HG03558 (cell line): Measurements from ENCODE around the gene RDH14.

Experiments used
- ATAC-seq: cut with Tn5 transposase; IDR thresholded peaks from one replicate; pipeline ENCODE4 v1.9.1; 2021; ENCODE audit warnings: moderate number of reproducible peaks; ENCODE audit not compliant: unreplicated experiment; ENCODE audit errors: extremely low read depth

RDH14 gene, protein sequence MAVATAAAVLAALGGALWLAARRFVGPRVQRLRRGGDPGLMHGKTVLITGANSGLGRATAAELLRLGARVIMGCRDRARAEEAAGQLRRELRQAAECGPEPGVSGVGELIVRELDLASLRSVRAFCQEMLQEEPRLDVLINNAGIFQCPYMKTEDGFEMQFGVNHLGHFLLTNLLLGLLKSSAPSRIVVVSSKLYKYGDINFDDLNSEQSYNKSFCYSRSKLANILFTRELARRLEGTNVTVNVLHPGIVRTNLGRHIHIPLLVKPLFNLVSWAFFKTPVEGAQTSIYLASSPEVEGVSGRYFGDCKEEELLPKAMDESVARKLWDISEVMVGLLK

DNA sequence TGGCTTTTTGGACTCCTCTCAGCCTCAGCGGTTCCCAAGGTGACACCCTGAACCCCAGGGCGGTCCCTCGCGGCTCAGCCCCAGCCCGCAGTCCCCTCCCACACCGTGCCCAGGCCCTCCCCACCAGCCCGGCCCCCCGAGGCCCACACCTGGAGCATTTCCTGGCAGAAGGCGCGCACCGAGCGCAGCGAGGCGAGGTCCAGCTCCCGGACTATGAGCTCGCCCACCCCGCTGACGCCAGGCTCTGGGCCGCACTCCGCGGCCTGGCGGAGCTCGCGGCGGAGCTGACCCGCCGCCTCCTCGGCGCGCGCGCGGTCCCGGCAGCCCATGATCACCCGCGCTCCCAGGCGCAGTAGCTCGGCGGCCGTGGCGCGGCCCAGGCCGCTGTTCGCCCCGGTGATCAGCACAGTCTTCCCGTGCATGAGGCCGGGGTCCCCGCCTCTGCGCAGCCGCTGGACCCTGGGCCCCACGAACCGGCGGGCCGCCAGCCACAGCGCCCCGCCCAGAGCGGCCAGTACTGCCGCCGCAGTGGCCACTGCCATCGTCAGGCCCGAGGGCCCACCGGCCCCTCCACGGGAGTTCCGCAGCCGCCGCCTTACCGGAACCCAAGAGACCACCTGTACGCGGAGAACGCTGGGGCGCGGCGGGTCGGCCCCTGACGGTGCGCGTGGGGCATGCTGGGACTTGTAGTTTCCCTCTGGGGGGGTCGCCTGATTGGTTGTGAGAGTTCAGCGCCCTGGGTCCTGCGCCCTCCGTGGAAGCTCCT, at the start of gene RDH14:
Gene RDH14 (minus strand): TSS at position 623 of the 766 bp plus-strand sequence. CDS start 81 bp downstream, at position 542.
- ATAC-seq = peak; percentile 94

DNA sequence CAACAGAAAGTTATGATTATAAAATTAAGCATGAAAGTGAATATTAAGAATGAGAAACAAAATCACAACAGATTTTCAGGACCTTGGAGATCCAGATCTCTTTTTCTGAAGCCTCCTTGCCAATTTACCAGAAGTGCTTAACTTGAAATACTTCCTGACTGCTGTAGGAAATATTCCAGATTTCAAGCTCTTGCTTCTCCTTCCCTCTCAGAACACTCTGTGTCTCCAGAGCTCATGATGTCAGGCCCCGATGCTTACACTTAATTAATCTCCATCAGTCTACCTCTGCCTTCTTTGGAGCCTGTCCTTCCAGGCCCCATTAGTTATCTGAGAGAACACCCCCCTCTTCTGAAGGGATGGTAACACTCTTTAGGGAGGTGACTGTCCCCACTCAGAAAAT, 49.6 kb upstream of the RDH14 start:
- no peak for ATAC-seq

DNA sequence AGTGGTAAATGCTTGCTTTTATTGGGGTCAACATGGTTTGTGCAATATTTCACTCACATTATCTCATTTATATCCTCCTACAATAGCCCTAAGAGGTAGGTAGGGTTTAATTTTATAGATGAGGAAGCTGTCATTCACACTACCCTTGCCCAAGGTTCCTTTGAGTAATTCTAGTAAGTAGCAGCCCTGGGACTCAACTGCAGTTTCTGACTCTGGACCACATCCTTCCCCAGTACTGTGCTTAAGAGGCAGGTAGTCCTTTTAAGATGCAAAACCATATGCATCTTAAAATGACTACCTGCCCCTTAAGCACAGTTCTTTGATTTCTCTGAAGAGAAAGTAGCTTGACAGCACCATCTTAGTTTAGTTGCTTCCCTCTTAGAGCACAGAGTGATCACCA, 44.7 kb upstream of the RDH14 start:
- no peak for ATAC-seq

DNA sequence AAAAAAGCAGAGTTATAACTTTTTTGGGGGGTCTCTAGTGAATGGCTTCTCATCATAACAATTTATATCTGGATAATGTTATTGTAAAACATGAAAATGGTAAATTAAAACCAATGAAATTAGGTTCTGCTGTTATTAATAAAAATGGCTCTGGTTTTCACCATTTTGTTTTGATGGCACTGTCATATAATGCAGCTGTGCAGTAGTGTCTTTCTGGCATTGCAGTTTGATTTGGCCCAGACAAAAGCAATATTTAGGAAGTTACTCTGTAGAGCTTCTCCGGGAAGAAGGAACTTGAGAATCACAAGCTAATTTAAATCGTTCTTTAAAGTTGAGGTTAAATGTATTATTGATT, 44.1 kb upstream of the RDH14 start:
- no peak for ATAC-seq

DNA sequence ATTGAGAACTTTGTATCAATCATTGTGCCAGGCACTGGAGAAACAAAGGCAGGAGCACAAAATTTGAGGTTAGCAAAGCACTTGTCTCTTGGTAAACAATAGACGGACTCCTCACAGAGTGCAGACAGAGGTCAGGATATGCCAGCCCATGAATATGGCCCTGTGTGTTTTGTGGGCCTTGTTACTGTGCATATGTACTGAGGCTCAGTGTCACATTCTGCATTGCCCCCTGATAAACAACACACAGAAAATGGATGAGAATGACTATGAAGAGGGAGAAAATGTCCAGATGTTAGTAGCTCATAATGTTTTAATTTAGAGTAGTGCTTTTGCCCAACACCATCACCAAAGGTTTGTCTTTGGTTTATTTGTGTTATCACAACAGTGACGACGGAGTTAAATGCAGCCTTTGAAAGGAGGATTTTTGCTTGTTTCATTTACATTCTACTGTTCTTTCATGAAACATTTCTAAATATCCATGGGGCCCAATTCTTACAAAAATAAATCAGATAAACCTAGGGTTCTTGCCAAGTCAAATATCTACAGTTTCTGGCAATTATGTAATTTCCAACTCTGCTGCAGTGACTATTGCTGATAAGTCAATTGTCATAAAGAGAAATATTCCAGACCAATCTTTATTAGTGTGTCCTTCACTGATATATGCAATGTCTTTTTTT, 43.5 kb upstream of the RDH14 start:
- ATAC-seq = no peak

DNA sequence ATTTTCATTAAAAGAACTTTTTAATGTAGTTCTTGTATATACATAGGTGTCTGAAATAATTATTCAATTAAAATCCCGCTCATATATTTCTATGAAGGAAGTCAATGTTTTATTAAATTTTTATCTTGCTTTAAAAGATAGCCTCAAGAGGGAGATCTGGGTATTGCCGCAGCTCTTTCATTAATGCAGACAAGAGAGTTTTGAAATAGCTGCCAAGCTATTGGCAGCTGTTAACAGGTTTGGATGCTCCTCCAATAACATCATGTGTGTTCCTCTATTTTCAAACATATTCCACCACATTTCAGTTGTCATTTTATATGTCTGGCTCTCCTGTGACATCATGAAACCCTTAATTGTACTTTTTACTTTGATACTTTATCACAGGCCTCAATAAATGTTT, 41.8 kb upstream of the RDH14 start:
- ATAC-seq = no peak

DNA sequence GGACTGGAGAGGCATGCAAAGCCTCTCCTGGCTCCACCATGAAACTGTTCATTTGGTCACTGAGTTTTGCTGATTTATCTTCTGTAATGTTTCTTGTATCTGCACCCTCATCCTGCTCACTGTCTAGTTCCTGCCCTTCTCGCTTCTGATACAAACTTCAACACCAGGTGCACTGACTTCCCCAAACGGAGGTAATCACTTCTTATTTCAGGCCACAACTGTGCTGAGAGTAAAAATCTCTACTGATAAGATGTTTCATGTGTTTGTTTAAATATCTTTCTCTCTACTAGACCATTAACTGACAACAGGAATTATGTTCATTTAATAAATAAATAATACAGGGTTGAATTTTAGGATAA, 39.8 kb upstream of the RDH14 start:
- ATAC-seq = no peak

DNA sequence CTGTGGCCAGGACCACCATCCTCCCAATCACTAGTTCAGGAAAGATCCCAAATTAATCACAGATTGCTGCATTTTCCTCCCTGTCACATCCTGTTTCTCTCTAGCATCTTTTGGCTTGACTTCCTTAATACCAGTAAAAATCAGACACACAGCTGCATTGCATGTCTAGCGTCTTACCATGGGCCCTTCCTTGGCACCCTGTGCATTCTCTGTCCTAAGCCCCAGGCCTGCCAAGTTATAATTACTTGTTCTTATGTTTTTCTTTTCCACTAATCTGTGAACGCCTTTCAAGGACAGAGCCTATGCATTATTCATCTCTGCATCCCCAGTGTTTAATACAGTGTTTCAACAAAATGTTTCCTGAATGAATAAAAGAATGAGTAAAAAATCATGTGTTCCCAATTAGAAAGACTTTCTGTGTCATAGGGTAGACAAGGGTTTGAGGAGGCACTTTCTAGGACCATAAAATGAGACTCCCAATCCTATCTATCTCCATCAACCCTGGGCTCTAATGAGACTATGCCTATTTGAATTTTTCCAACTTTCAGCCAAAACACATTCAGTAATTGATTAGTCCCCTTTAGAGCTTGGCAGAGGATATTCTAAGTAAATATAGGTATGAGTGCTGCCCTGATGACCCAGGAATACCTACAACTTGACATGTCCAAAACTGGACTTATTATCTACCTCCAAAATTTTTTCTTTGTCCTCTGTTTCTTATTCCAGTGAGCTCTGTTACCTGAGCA, 39.2 kb upstream of the RDH14 start:
- ATAC-seq = no peak

DNA sequence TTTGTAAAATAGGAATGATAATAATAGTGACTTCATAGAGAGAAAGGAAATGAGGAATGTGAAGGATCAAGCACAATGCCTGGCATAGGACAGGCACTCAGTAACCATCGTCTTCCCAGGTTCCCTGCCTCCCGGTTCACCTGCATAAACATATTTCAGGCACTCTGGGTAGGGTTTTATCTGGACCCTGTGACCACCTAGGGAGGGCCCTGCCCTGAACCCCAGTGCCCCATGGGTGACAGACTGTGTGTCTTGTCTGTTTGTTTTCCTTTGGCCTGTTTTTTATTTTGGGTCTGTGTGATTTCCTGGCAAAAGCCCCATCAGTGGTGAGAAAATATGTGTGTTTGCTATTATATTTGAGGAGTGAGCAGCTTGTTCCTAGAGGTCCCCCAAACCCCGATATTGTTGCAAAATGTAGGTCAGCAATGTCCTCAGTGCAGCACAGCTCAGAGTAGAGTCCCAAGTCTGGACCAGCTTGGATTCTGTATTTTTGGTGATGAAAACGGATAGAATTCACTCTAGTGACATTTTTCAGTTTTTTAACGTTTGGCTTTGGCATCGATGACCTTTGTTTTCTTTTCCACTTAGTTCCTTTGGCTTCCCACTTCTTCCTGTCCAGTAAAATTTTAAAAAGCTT, 38.5 kb upstream of the RDH14 start:
- no peak for ATAC-seq

DNA sequence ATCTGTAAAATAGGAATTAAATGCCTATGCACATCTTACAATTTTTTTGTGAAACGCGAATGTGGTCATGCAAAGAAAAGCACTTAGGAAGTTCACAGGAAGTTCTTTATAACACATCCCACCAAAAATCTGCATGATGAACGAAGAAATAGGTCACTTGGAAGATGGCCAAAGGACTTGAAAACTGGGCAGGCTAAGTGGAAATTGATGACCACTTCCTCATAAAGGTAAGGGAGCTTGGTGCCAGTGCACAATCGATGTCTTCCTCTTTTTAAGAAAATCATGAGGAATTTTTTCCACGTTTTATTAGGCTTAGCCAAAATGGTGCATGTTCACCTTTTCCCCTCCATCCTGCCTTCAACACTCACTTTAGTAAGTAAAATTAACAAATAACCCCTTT, 37.2 kb upstream of the RDH14 start:
- ATAC-seq = no peak

DNA sequence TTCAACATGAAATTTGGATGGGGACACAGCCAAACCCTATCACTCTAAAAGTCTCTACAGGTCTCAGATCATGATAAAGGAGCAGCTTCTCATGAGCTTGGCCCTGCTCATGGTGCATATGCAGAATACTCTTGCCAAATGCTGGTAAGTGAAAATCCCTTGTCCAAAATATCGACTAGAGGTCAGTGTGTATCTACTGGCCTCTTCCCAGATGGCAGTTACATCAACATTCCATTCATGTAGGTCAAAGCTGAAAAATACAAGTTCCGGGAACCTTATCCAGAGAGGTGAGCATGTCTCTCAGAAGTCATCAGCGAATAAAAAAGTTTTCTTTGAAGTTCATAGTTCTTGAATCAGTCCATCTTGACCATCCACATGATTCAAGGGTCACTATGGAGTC, 36.5 kb upstream of the RDH14 start:
- no peak for ATAC-seq

DNA sequence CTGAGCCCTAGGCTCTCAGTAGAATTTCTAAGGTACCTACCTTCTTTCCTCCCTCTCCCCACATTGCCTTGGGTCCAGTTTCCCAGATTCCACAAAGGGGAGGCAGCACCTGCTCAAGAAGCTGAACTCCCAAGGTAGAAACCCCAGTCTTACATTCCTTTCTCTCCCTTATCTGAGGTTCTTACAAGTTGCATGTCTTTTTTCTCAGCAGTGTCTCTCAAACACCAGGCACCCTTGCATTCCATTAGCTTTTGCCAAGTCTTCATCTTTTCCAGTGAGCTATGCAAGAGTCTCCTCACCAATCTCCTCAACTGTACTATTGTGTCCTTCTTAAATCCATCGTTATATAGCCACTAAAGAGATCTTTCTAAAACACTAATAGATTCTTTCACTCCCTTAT, 33.0 kb upstream of the RDH14 start:
- ATAC-seq = no peak

DNA sequence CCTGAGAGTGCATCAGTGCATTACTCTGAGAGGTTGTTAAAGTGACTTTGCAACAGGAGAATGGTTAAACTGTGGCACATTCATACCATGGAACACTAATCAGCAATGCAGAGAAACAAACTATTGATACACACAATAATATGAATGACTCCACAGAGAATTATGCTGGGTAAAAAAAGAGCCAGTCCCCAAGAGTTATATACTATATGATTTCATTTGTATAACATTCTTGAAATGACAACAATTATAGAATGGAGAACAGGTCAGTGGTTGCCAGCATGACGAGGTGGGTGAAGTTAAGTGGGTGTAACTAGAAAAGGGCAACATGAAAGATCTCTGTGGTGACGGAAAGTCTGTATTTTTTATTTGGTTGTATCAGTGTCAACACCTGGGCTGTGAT, 31.9 kb upstream of the RDH14 start:
- ATAC-seq = no peak

DNA sequence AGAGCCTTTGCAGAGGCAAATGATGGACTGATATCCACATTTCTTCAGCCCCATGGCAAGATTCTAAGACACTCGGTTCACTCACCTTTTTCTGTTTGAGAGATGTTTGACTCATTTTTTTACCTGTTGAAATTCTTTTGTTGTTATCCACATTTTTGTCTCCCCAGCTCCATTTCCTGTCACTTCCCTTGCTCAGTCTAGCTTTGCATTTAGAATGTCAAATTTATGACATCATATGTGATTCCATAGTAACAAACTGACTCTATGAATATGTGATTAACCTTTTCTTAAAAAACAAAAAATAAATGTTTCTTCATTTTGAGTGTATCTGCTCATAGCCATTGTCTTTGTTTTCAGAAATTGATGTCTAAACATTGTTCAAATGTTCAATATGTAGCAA, 28.9 kb upstream of the RDH14 start, which contains the start of gene NT5C1B:
Gene NT5C1B (minus strand): TSS at position 216 of the 400 bp plus-strand sequence. CDS start 101 bp downstream, at position 115.
- no peak for ATAC-seq

DNA sequence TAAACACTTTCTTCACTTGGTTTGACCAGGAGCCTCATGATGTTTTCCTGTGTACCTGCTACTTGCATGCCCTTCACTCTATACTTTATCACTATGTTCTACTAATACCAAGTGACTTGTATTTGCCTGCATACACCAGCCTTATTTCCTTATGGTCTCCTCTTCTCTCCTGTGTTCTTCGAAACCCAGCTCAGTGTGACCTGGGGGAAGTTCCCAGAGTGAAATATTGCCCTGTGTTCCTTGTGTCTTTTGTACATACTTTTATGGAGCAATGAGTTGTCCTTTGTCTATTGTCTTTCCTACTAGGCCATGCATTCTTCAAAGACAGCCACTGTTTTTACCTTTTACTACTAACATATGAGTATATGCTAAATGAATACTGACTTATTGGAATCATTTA, 28.3 kb upstream of the RDH14 start:
- no peak for ATAC-seq

DNA sequence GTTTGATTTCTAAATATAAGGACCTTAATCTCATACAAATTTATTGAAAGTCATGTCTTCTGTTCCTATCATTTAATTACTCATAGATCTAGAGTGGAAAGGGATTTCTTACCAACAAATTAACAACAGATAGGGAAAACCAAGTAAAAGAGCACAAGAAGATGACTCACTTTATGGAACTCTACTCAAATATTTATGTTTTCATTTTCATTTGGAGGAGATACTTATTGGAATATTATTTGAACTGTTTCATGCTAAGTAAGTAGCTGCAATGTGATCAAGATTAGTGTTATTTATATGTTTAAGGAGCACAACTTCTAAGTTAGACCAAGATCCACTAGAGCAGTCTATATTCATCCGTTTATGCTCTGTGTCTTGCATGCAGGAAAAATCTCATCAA, 27.6 kb upstream of the RDH14 start:
- no peak for ATAC-seq

DNA sequence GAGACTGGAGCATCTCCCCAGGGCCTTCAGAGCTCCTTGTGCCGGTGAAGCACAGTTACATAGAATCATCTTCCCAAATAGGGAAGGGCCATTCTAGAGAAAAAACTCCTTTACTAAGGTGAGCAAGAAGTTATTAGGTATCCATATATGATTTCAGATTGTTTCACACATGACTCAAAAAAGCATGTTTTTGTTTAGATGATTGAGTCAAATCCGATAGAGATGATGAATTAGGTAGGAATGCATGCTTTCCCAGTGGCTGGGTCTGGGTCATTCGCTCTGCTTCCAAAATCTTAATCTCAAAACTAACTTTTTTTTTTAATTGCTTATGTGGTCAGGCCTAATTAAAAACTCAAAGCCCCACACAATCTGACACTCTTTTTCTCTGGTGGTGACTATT, 25.1 kb upstream of the RDH14 start:
- no peak for ATAC-seq

DNA sequence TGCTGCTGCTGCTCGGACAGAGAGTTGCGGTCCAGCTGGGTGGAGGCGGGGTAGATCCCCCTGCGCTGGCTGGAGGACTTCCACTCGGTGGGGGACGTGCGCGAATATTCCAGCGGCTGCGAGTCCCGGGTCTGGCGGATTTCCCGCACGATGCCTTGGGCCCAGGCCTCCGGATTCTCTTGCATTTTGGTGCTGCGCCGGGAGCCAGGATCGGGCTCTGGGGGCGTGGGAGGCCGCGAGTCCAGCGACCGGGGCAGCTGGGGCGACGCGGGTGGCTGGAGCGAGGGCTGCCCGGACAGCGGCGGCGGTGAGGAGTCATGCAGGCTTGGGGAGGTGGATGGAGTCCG, 24.1 kb upstream of the RDH14 start:
- ATAC-seq = no peak

DNA sequence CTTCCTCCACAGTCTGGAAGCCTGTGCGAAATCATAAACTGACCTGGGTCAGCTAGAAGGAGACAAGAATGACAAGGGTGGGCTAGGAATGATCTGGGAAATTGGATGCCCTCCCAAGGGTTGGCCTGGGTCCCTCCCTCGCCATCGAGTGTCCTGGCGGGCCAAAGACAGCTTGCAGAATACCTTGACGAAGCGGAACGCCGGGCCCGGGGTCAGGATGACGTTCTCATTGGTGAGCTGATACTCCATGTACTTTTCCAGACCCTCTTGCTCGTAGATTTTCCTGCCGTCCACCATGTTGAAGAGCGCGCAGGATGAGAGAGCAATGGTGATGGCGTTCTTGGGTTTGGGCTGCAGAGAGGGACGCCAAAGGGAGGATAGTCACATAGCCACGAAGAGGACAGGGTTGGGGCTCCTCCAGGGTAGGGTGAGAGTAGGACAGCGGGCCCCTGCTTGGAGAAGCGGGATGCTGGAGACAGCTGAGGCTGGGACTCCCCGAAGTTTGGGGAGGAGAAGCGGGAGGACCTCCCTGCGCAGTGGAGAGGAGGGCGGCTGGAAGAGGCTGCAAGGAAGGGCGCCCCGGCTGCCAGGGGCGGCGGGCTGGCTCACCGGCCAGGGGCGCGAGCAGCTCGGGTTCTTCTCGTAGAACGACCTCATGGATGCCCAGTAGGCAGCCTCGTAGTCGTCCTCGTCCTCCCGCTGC, 23.6 kb upstream of the RDH14 start:
- ATAC-seq = no peak

DNA sequence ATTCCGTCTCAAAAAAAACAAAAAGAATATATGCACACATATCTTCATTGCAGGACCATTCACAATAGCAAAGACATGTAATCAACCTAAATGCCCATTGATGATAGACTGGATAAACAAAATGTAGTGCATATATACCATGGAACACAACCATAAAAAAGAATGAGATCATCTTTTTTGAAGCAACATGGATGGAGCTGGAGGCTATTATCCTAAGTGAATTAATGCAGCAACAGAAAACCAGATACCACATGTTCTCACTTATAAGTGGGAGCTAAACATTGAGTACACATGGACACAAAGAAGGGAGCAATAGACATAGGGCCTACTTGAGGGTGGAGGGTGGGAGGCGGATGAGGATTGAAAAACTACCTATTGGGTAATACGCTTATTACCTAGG, 20.2 kb upstream of the RDH14 start:
- ATAC-seq = no peak
